Astrocyte (in vitro differentiated cells and primary cell): ENCODE data around the gene GOLGA8J. TPM values are rescaled to one million over a fixed set of nuclear protein-coding genes. Genes with fewer than 3 reads are reported as not detected.

Source experiments
- DNase-seq: peaks from one replicate; pipeline ENCODE4 v3.0.0-alpha.2; 2010; ENCODE audit warnings: low read depth
- FAIRE-seq: peaks from 2 replicates; lab custom pipeline; 2011; peaks lifted over from hg19 to GRCh38; lab: Jason Lieb, UNC
- H2AFZ ChIP-seq: 2 replicates; pipeline ENCODE4 v1.6.0; 2012; ENCODE audit warnings: low read depth, low read length, inconsistent platforms
- H3K27ac ChIP-seq: 2 replicates; pipeline ENCODE4 v1.5.1; 2011; ENCODE audit warnings: low read depth, low read length, inconsistent platforms
- H3K27me3 ChIP-seq: 2 replicates; pipeline ENCODE4 v1.6.0; 2011; ENCODE audit warnings: low read length, inconsistent platforms; ENCODE audit not compliant: insufficient read depth
- H3K36me3 ChIP-seq: 2 replicates; pipeline ENCODE4 v1.5.1; 2011; ENCODE audit warnings: low read length, inconsistent platforms; ENCODE audit not compliant: insufficient read depth
- H3K4me1 ChIP-seq: 2 replicates; pipeline ENCODE4 v1.5.1; 2011; ENCODE audit warnings: low read length, inconsistent platforms; ENCODE audit not compliant: insufficient read depth
- H3K4me2 ChIP-seq: 2 replicates; pipeline ENCODE4 v1.6.0; 2012; ENCODE audit warnings: low read length, inconsistent platforms
- H3K4me3 ChIP-seq: 2 replicates; pipeline ENCODE4 v1.5.1; 2011; ENCODE audit warnings: low read depth, mild to moderate bottlenecking, low read length, inconsistent platforms; ENCODE audit not compliant: insufficient read depth
- H3K79me2 ChIP-seq: 2 replicates; pipeline ENCODE4 v1.6.0; 2012; ENCODE audit warnings: mild to moderate bottlenecking, low read length, inconsistent platforms; ENCODE audit not compliant: insufficient read depth
- H3K9ac ChIP-seq: 2 replicates; pipeline ENCODE4 v1.6.0; 2012; ENCODE audit warnings: mild to moderate bottlenecking, low read length, inconsistent platforms
- H3K9me3 ChIP-seq: 2 replicates; pipeline ENCODE4 v1.5.1; 2012; ENCODE audit warnings: low read depth, mild to moderate bottlenecking, low read length, inconsistent platforms; ENCODE audit not compliant: insufficient read depth
- H4K20me1 ChIP-seq: 2 replicates; pipeline ENCODE4 v1.6.0; 2012; ENCODE audit warnings: low read length, inconsistent platforms; ENCODE audit not compliant: insufficient read depth
- H3K27ac Mint-ChIP-seq: one replicate; pipeline ENCODE4 v1.8.0; 2021; ENCODE audit warnings: mild to moderate bottlenecking, mixed read lengths; ENCODE audit not compliant: unreplicated experiment
- H3K27me3 Mint-ChIP-seq: one replicate; pipeline ENCODE4 v1.8.0; 2021; ENCODE audit warnings: low read depth, mixed read lengths; ENCODE audit not compliant: unreplicated experiment
- H3K36me3 Mint-ChIP-seq: one replicate; pipeline ENCODE4 v1.8.0; 2021; ENCODE audit warnings: low read depth, mixed read lengths; ENCODE audit not compliant: unreplicated experiment
- H3K4me1 Mint-ChIP-seq: one replicate; pipeline ENCODE4 v1.8.0; 2021; ENCODE audit warnings: low read depth, mixed read lengths; ENCODE audit not compliant: unreplicated experiment
- H3K4me3 Mint-ChIP-seq: one replicate; pipeline ENCODE4 v1.8.0; 2021; ENCODE audit warnings: mild to moderate bottlenecking, moderate library complexity, mixed read lengths; ENCODE audit not compliant: unreplicated experiment
- H3K9me3 Mint-ChIP-seq: one replicate; pipeline ENCODE4 v1.8.0; 2021; ENCODE audit warnings: mild to moderate bottlenecking, mixed read lengths; ENCODE audit not compliant: unreplicated experiment
- CTCF ChIP-seq: IDR thresholded peaks from 2 replicates; pipeline ENCODE4 v1.5.1; 2011; ENCODE audit warnings: low read depth, mild to moderate bottlenecking, inconsistent platforms, low read length, moderate library complexity; ENCODE audit not compliant: insufficient read depth
- EZH2 ChIP-seq: IDR thresholded peaks from 2 replicates; pipeline ENCODE4 v1.6.1; 2012; ENCODE audit warnings: mild to moderate bottlenecking, low read length, inconsistent platforms; ENCODE audit not compliant: insufficient read depth
- total RNA-seq: library from RNA; stranded (reverse); gene quantifications from 2 replicates; pipeline ENCODE4 v1.2.1, GENCODE V29; 2021

The GOLGA8J gene
- total RNA-seq, 1 donor from 2014 or later = not detected

- Mint-ChIP-seq H3K4me1 (no peaks in the 10 kb centered on the region), H3K27ac (no peak overlapping the region), H3K36me3 (no peaks in the 10 kb centered on the region), H3K27me3 (peaks cover 5% of the 10 kb centered on the region), H3K9me3 (no peaks in the 10 kb centered on the region), H3K4me3 (no peak overlapping the region)
- TF ChIP-seq EZH2 = no peak
- TF ChIP-seq CTCF = no peak
- no peaks in the 10 kb centered on the region for H4K20me1 ChIP-seq
- H3K9me3 ChIP-seq = no peaks in the 10 kb centered on the region
- H3K79me2 ChIP-seq = no peaks in the 10 kb centered on the region
- H3K36me3 ChIP-seq = no peaks in the 10 kb centered on the region
- no peak overlapping the region for H3K4me2 ChIP-seq
- FAIRE-seq (no peak), DNase-seq (no peak)
- H3K9ac ChIP-seq = no peak overlapping the region
- H3K27me3 ChIP-seq = peaks cover 3% of the 10 kb centered on the region
- no peak overlapping the region for H3K27ac ChIP-seq
- H3K4me3 ChIP-seq = no peak overlapping the region
- no peak overlapping the region for H2AFZ ChIP-seq
- H3K4me1 ChIP-seq = no peaks in the 10 kb centered on the region
These were observed 26.6 kb upstream of the GOLGA8J start for GRCh38 chr15:30056166-30056565.

GRCh38 chr15:30059771-30060170, 23.0 kb upstream of the GOLGA8J start:
- no peaks in the 10 kb centered on the region for H3K36me3 ChIP-seq
- TF ChIP-seq CTCF = no peak
- TF ChIP-seq EZH2 = no peak
- Mint-ChIP-seq H3K4me1 (peaks cover 16% of the 10 kb centered on the region), H3K36me3 (no peaks in the 10 kb centered on the region), H3K4me3 (no peak overlapping the region), H3K9me3 (no peaks in the 10 kb centered on the region), H3K27ac (no peak overlapping the region), H3K27me3 (peaks cover 5% of the 10 kb centered on the region)
- H2AFZ ChIP-seq = no peak overlapping the region
- no peaks in the 10 kb centered on the region for H4K20me1 ChIP-seq
- H3K27ac ChIP-seq = no peak overlapping the region
- no peaks in the 10 kb centered on the region for H3K9me3 ChIP-seq
- H3K27me3 ChIP-seq = peaks cover 3% of the 10 kb centered on the region
- H3K4me3 ChIP-seq = no peak overlapping the region
- peaks cover 12% of the 10 kb centered on the region for H3K4me1 ChIP-seq
- H3K4me2 ChIP-seq = no peak overlapping the region
- DNase-seq (no peak), FAIRE-seq (no peak)
- no peaks in the 10 kb centered on the region for H3K79me2 ChIP-seq
- H3K9ac ChIP-seq = no peak overlapping the region

- TF ChIP-seq CTCF = no peak
- no peak for TF ChIP-seq EZH2
- Mint-ChIP-seq H3K4me3 (no peak overlapping the region), H3K27me3 (peaks cover 2% of the 10 kb centered on the region), H3K4me1 (peaks cover 25% of the 10 kb centered on the region), H3K27ac (peak overlapping the region; percentile 36), H3K9me3 (no peaks in the 10 kb centered on the region), H3K36me3 (no peaks in the 10 kb centered on the region)
- no peaks in the 10 kb centered on the region for H3K79me2 ChIP-seq
- H3K4me1 ChIP-seq = peaks cover 18% of the 10 kb centered on the region
- peak overlapping the region; percentile 41 for H3K4me2 ChIP-seq
- DNase-seq (peak; percentile 60), FAIRE-seq (no peak)
- H3K4me3 ChIP-seq = no peak overlapping the region
- H2AFZ ChIP-seq = no peak overlapping the region
- peaks cover 3% of the 10 kb centered on the region for H3K27me3 ChIP-seq
- H4K20me1 ChIP-seq = no peaks in the 10 kb centered on the region
- no peak overlapping the region for H3K27ac ChIP-seq
- H3K9ac ChIP-seq = no peak overlapping the region
- H3K9me3 ChIP-seq = no peaks in the 10 kb centered on the region
- H3K36me3 ChIP-seq = no peaks in the 10 kb centered on the region
These were observed 19.9 kb upstream of the GOLGA8J start for GRCh38 chr15:30062881-30063280.
